HG02678 (cell line): Measurements from ENCODE around the gene DUT.

Experiments
- ATAC-seq: cut with Tn5 transposase; IDR thresholded peaks from one replicate; pipeline ENCODE4 v1.9.1; 2021; ENCODE audit warnings: mild to moderate bottlenecking, moderate library complexity; ENCODE audit not compliant: unreplicated experiment

Gene DUT

GRCh38 chr15:48367483-48367882 is 36.3 kb downstream of the DUT start:
- no peak for ATAC-seq

- ATAC-seq, result no peak
Observed at GRCh38 chr15:48370460-48370859, 39.2 kb downstream of the DUT start.

- ATAC-seq, result no peak
Observed at GRCh38 chr15:48371550-48371949, 40.3 kb downstream of the DUT start.

- ATAC-seq, result no peak
Observed at GRCh38 chr15:48371961-48372360, 40.7 kb downstream of the DUT start.

GRCh38 chr15:48373821-48374451 is 42.7 kb downstream of the DUT start:
- ATAC-seq, result no peak

- ATAC-seq, result no peak
Observed at GRCh38 chr15:48374472-48374871, 43.2 kb downstream of the DUT start.

- no peak for ATAC-seq
Observed at GRCh38 chr15:48375767-48376166, 44.5 kb downstream of the DUT start.

- ATAC-seq, result no peak
Observed at GRCh38 chr15:48380198-48380597, 49.0 kb downstream of the DUT start.

GRCh38 chr15:48381861-48382260 is 50.6 kb downstream of the DUT start:
- no peak for ATAC-seq

GRCh38 chr15:48383031-48383430 is 51.8 kb downstream of the DUT start:
- no peak for ATAC-seq

- ATAC-seq, result no peak
Observed at GRCh38 chr15:48384616-48385015, 53.4 kb downstream of the DUT start.

GRCh38 chr15:48385031-48385830 is 54.0 kb downstream of the DUT start:
- ATAC-seq, result no peak

GRCh38 chr15:48388016-48388851 is 57.0 kb downstream of the DUT start:
- no peak for ATAC-seq

GRCh38 chr15:48388910-48389309 is 57.7 kb downstream of the DUT start:
- ATAC-seq, result no peak

GRCh38 chr15:48389691-48390143 is 58.5 kb downstream of the DUT start:
- no peak for ATAC-seq

GRCh38 chr15:48391950-48392349 is 60.7 kb downstream of the DUT start:
- no peak for ATAC-seq

GRCh38 chr15:48392356-48392755 is 61.1 kb downstream of the DUT start:
- ATAC-seq, result no peak
